Measurements from ENCODE around the gene THSD7B.

- TF ChIP-seq CTCF (IDR thresholded peaks at IDR 0.05; ENCODE audit: control extremely low read depth in 1 of 3, insufficient read depth in 1 of 3, low read depth in 1 of 3, low read length in 3 of 3) = no peak
- TF ChIP-seq JUN (IDR thresholded peaks at IDR 0.05; ENCODE audit: low read depth, low read length) = no peak
- TF ChIP-seq POLR2AphosphoS5 (IDR thresholded peaks at IDR 0.05; ENCODE audit: low read depth, low read length) = no peak
- no peak for TF ChIP-seq SUZ12 (IDR thresholded peaks at IDR 0.05; ENCODE audit: low read length)
- TF ChIP-seq POLR2A (IDR thresholded peaks at IDR 0.05; ENCODE audit: control extremely low read depth in 1 of 2, low read depth in 2 of 2, low read length in 2 of 2) = no peak
- no peak for TF ChIP-seq POU5F1 (IDR thresholded peaks at IDR 0.05; ENCODE audit: low read depth, low read length)
- no peak for TF ChIP-seq EZH2 (IDR thresholded peaks at IDR 0.05; ENCODE audit: low read depth, low read length, severe bottlenecking)
- TF ChIP-seq CHD2 (IDR thresholded peaks at IDR 0.05; ENCODE audit: low read length) = no peak
- no peak for TF ChIP-seq JUND (IDR thresholded peaks at IDR 0.05; ENCODE audit: low read length)
- no peak for TF ChIP-seq SIN3A (conservative IDR thresholded peaks at IDR 0.05 in 1 of 2, IDR thresholded peaks at IDR 0.05 in 1 of 2; ENCODE audit: low read depth in 1 of 2, low read length in 2 of 2)
- no peak for TF ChIP-seq USF2 (IDR thresholded peaks at IDR 0.05; ENCODE audit: low read length)
- no peak for TF ChIP-seq RAD21 (IDR thresholded peaks at IDR 0.05 in 1 of 2, conservative IDR thresholded peaks at IDR 0.05 in 1 of 2; ENCODE audit: low read depth in 2 of 2, low read length in 2 of 2)
- TF ChIP-seq TCF12 (IDR thresholded peaks at IDR 0.05; ENCODE audit: low read depth, low read length) = no peak
- TF ChIP-seq EP300 (IDR thresholded peaks at IDR 0.05; ENCODE audit: borderline replicate concordance in 1 of 2, low read depth in 2 of 2, low read length in 2 of 2) = no peak
These were observed 47.1 kb upstream of the THSD7B start for GRCh38 chr2:136718273-136718672.
